K562 (cell line): ENCODE measurements around the gene PMM1. TPM values are rescaled to one million over a fixed set of nuclear protein-coding genes. Genes with fewer than 3 reads are reported as not detected.
A peak's percentile ranks its signal among the peaks of the same experiment; 100 is the strongest.

Experiments
- ATF1 ChIP-seq, 2 experiments: fragments of 450-650 bp in 1 of 2; IDR thresholded peaks; 2 replicates each; pipeline ENCODE4 v1.6.1; 2016; ENCODE audit warnings: missing compliant biosample characterization in 1 of 2, missing genetic modification characterization in 1 of 2
- CSDE1 ChIP-seq, 2 experiments: fragments of 450-650 bp; IDR thresholded peaks; 2 replicates each; pipeline ENCODE4 v1.6.1; 2016; ENCODE audit warnings: mild to moderate bottlenecking in 1 of 2
- EZH2 ChIP-seq: IDR thresholded peaks from 2 replicates; pipeline ENCODE4 v1.6.1; 2012; ENCODE audit warnings: low read depth, mild to moderate bottlenecking, inconsistent platforms, low read length, borderline replicate concordance
- FIP1L1 ChIP-seq: fragments of 200-400 bp; formaldehyde crosslinking; IDR thresholded peaks from 2 replicates; pipeline ENCODE4 v1.6.1; 2018; ENCODE audit warnings: mild to moderate bottlenecking, low read depth, low read length; ENCODE audit not compliant: poor library complexity, severe bottlenecking
- GABPA ChIP-seq: fragments of 200-800 bp; sonication (Bioruptor generic); conservative IDR thresholded peaks from 2 replicates; pipeline ENCODE4 v1.6.1; 2016; ENCODE audit warnings: low read depth, missing genetic modification characterization, missing compliant biosample characterization
- HNRNPUL1 ChIP-seq: fragments of 200-400 bp; formaldehyde crosslinking; IDR thresholded peaks from 2 replicates; pipeline ENCODE4 v1.6.1; 2017; ENCODE audit warnings: low read length
- KLF16 ChIP-seq: IDR thresholded peaks from 2 replicates; pipeline ENCODE4 v1.6.1; 2016; ENCODE audit warnings: antibody characterized with exemption
- MCM3 ChIP-seq: fragments of 450-650 bp; IDR thresholded peaks from 2 replicates; pipeline ENCODE4 v1.6.1; 2016
- NCOA4 ChIP-seq: fragments of 450-650 bp; IDR thresholded peaks from 2 replicates; pipeline ENCODE4 v1.6.1; 2018; ENCODE audit warnings: mild to moderate bottlenecking; ENCODE audit not compliant: partially characterized antibody
- NFXL1 ChIP-seq: fragments of 450-650 bp; formaldehyde crosslinking; IDR thresholded peaks from 2 replicates; pipeline ENCODE4 v1.4.0; 2021; ENCODE audit warnings: mild to moderate bottlenecking
- OTX1 ChIP-seq: fragments of 450-650 bp; formaldehyde crosslinking; IDR thresholded peaks from 2 replicates; pipeline ENCODE4 v1.4.0; 2022; ENCODE audit warnings: mild to moderate bottlenecking
- POLR3G ChIP-seq: IDR thresholded peaks from 2 replicates; pipeline ENCODE4 v1.6.1; 2011; ENCODE audit not compliant: insufficient read length, insufficient replicate concordance; ENCODE audit errors: extremely low read depth
- PTTG1 ChIP-seq: fragments of 450-650 bp; IDR thresholded peaks from 2 replicates; pipeline ENCODE4 v1.6.1; 2016; ENCODE audit warnings: low read depth, mild to moderate bottlenecking, missing genetic modification characterization, missing compliant biosample characterization
- RFX5 ChIP-seq: IDR thresholded peaks from 2 replicates; pipeline ENCODE4 v1.6.1; 2011; ENCODE audit warnings: low read depth, mild to moderate bottlenecking, improper control_type of control experiment, low read length
- SETDB1 ChIP-seq: IDR thresholded peaks from one replicate; pipeline ENCODE4 v1.6.1; 2012; ENCODE audit warnings: low read length, control low read depth, inconsistent platforms
- TAF1 ChIP-seq: IDR thresholded peaks from 2 replicates; pipeline ENCODE4 v1.6.1; 2011; ENCODE audit warnings: mild to moderate bottlenecking, low read length, moderate library complexity; ENCODE audit not compliant: insufficient read depth, control insufficient read depth, severe bottlenecking; ENCODE audit errors: extremely low read depth
- ZNF134 ChIP-seq: fragments of 250-450 bp; sonication (Bioruptor Pico); conservative IDR thresholded peaks from 2 replicates; pipeline ENCODE4 v1.4.0; 2020
- ZNF778 ChIP-seq: fragments of 450-650 bp; formaldehyde crosslinking; IDR thresholded peaks from 2 replicates; pipeline ENCODE4 v1.4.0; 2020; ENCODE audit warnings: mild to moderate bottlenecking, moderate library complexity
- polyA plus RNA-seq, 8 experiments: library from polyadenylated mRNA; depleted of rRNA in 4 of 8; stranded (reverse) in 5 of 8; unstranded in 3 of 8; fragments of >200 nt; fragmentation: Nextera tagmentation in 2 of 8; fragmentation: Illumina TruSeq in 1 of 8; extraction: Ambion mirVana in 2 of 8; extraction: Trizol in 1 of 8; gene quantifications; 2 replicates each; pipeline versions ENCODE4 v1.2.1 to v1.2.3, GENCODE V29; 2011 to 2014; ENCODE audit warnings: inconsistent platforms in 1 of 8, missing spikeins in 1 of 8
- total RNA-seq, 7 experiments: library from RNA; depleted of rRNA in 6 of 7; stranded (reverse); fragments of >200 nt in 6 of 7; fragmentation: Illumina TruSeq in 2 of 7; extraction: Trizol in 2 of 7; gene quantifications; 2 replicates each; pipeline versions ENCODE4 v1.2.1 to v1.2.3, GENCODE V29; 2011 to 2021; ENCODE audit warnings: low replicate concordance in 1 of 7
- TF ChIP-seq, protein P1 (sequence below): fragments of 250-450 bp; sonication (Bioruptor Pico); IDR thresholded peaks from 2 replicates; pipeline ENCODE4 v1.5.1; 2021; ENCODE audit warnings: mild to moderate bottlenecking
- TF ChIP-seq, protein P2 (sequence below): fragments of 450-650 bp; IDR thresholded peaks from 2 replicates; pipeline ENCODE4 v1.6.1; 2017; ENCODE audit warnings: mild to moderate bottlenecking, moderate library complexity
- TF ChIP-seq, protein P3 (sequence below): fragments of 450-650 bp; IDR thresholded peaks from 2 replicates; pipeline ENCODE4 v1.6.1; 2016; ENCODE audit warnings: borderline replicate concordance
- TF ChIP-seq, protein P4 (sequence below): fragments of 450-650 bp; IDR thresholded peaks from 2 replicates; pipeline ENCODE4 v1.6.1; 2016; ENCODE audit warnings: mild to moderate bottlenecking

PMM1 gene
- total and polyA plus RNA-seq, 9 of the 15 experiments (the other 6 are each of a cell fraction or from before 2014, with no cell fraction given) = 10.2 to 31.7 (median 20.3) TPM

GRCh38 chr22:41603873-41604332 lies 14.3 kb upstream of the PMM1 start (continued):
- TF ChIP-seq POLR3G (no peak), FIP1L1 (no peak), KLF16 (peak; percentile 94), MCM3 (no peak), CSDE1 (IDR thresholded peaks at IDR 0.05) (no peak), GABPA (peak; percentile 65), NCOA4 (no peak), PTTG1 (tag) (no peak), ATF1 (CRISPR knock-in tag; IDR thresholded peaks at IDR 0.05) (no peak), ATF1 (tag; IDR thresholded peaks at IDR 0.05) (peak; percentile 48; the same call in 1 of the 2 replicates), SETDB1 (no peak), ZNF134 (CRISPR knock-in tag) (no peak), EZH2 (no peak), TAF1 (no peak), NFXL1 (CRISPR knock-in tag) (no peak), HNRNPUL1 (no peak), ZNF778 (CRISPR knock-in tag) (no peak), RFX5 (no peak), OTX1 (no peak)
- TF ChIP-seq, protein P1, sequence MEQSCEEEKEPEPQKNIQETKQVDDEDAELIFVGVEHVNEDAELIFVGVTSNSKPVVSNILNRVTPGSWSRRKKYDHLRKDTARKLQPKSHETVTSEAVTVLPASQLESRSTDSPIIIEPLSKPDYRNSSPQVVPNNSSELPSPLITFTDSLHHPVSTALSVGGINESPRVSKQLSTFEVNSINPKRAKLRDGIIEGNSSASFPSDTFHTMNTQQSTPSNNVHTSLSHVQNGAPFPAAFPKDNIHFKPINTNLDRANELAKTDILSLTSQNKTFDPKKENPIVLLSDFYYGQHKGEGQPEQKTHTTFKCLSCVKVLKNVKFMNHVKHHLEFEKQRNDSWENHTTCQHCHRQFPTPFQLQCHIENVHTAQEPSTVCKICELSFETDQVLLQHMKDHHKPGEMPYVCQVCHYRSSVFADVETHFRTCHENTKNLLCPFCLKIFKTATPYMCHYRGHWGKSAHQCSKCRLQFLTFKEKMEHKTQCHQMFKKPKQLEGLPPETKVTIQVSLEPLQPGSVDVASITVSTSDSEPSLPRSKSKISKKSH (CRISPR knock-in tag) = no peak
- TF ChIP-seq, protein P2, sequence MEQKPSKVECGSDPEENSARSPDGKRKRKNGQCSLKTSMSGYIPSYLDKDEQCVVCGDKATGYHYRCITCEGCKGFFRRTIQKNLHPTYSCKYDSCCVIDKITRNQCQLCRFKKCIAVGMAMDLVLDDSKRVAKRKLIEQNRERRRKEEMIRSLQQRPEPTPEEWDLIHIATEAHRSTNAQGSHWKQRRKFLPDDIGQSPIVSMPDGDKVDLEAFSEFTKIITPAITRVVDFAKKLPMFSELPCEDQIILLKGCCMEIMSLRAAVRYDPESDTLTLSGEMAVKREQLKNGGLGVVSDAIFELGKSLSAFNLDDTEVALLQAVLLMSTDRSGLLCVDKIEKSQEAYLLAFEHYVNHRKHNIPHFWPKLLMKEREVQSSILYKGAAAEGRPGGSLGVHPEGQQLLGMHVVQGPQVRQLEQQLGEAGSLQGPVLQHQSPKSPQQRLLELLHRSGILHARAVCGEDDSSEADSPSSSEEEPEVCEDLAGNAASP = no peak
- TF ChIP-seq, protein P3, sequence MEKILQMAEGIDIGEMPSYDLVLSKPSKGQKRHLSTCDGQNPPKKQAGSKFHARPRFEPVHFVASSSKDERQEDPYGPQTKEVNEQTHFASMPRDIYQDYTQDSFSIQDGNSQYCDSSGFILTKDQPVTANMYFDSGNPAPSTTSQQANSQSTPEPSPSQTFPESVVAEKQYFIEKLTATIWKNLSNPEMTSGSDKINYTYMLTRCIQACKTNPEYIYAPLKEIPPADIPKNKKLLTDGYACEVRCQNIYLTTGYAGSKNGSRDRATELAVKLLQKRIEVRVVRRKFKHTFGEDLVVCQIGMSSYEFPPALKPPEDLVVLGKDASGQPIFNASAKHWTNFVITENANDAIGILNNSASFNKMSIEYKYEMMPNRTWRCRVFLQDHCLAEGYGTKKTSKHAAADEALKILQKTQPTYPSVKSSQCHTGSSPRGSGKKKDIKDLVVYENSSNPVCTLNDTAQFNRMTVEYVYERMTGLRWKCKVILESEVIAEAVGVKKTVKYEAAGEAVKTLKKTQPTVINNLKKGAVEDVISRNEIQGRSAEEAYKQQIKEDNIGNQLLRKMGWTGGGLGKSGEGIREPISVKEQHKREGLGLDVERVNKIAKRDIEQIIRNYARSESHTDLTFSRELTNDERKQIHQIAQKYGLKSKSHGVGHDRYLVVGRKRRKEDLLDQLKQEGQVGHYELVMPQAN = no peak
- TF ChIP-seq, protein P4, sequence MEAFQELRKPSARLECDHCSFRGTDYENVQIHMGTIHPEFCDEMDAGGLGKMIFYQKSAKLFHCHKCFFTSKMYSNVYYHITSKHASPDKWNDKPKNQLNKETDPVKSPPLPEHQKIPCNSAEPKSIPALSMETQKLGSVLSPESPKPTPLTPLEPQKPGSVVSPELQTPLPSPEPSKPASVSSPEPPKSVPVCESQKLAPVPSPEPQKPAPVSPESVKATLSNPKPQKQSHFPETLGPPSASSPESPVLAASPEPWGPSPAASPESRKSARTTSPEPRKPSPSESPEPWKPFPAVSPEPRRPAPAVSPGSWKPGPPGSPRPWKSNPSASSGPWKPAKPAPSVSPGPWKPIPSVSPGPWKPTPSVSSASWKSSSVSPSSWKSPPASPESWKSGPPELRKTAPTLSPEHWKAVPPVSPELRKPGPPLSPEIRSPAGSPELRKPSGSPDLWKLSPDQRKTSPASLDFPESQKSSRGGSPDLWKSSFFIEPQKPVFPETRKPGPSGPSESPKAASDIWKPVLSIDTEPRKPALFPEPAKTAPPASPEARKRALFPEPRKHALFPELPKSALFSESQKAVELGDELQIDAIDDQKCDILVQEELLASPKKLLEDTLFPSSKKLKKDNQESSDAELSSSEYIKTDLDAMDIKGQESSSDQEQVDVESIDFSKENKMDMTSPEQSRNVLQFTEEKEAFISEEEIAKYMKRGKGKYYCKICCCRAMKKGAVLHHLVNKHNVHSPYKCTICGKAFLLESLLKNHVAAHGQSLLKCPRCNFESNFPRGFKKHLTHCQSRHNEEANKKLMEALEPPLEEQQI = no peak
